Loucy (cell line): ENCODE results near the gene ZCCHC24.

Source experiments
- H2AFZ ChIP-seq: fragments of 200-600 bp; sonication (generic); 2 replicates; pipeline ENCODE4 v1.6.0; 2016; ENCODE audit warnings: antibody characterized with exemption, mild to moderate bottlenecking, low read length, moderate library complexity
- H3F3A ChIP-seq: fragments of 200-600 bp; 2 replicates; pipeline ENCODE4 v1.6.0; 2016; ENCODE audit warnings: antibody characterized with exemption, low read depth, mild to moderate bottlenecking
- H3K27me3 ChIP-seq: fragments of 200-600 bp; sonication (generic); 2 replicates; pipeline ENCODE4 v1.6.1; 2014; ENCODE audit warnings: low read length, mild to moderate bottlenecking; ENCODE audit not compliant: insufficient read depth, poor library complexity, severe bottlenecking
- H3K36me3 ChIP-seq: fragments of 200-600 bp; sonication (generic); 2 replicates; pipeline ENCODE4 v1.6.1; 2016; ENCODE audit warnings: low read length; ENCODE audit not compliant: insufficient read depth
- H3K4me1 ChIP-seq: fragments of 200-600 bp; sonication (generic); 2 replicates; pipeline ENCODE4 v1.5.1; 2014; ENCODE audit warnings: low read length, mild to moderate bottlenecking; ENCODE audit not compliant: insufficient read depth, poor library complexity, severe bottlenecking
- H3K4me2 ChIP-seq: fragments of 200-600 bp; sonication (generic); 2 replicates; pipeline ENCODE4 v1.6.0; 2014; ENCODE audit warnings: antibody characterized with exemption, low read length, low read depth, mild to moderate bottlenecking; ENCODE audit not compliant: poor library complexity, severe bottlenecking
- H3K4me3 ChIP-seq: fragments of 200-600 bp; sonication (generic); 2 replicates; pipeline ENCODE4 v1.5.1; 2014; ENCODE audit warnings: low read length, mild to moderate bottlenecking, mixed read lengths; ENCODE audit not compliant: poor library complexity, severe bottlenecking
- H3K79me2 ChIP-seq: fragments of 200-600 bp; sonication (generic); 2 replicates; pipeline ENCODE4 v1.6.1; 2014; ENCODE audit warnings: low read length; ENCODE audit not compliant: insufficient read depth
- H3K9ac ChIP-seq: fragments of 200-600 bp; sonication (generic); 2 replicates; pipeline ENCODE4 v1.6.0; 2014; ENCODE audit warnings: mild to moderate bottlenecking, low read depth, low read length, moderate library complexity; ENCODE audit not compliant: poor library complexity, severe bottlenecking
- H3K9me2 ChIP-seq: fragments of 200-600 bp; sonication (generic); replicated peaks from 2 replicates; pipeline ENCODE4 v1.6.1; 2016; ENCODE audit warnings: low read depth, low read length, mixed read lengths
- H3K9me3 ChIP-seq: fragments of 200-600 bp; sonication (generic); 2 replicates; pipeline ENCODE4 v1.6.1; 2014; ENCODE audit warnings: mild to moderate bottlenecking, antibody characterized with exemption, low read length, low read depth; ENCODE audit not compliant: insufficient read depth
- H4K20me1 ChIP-seq: fragments of 200-600 bp; sonication (generic); 2 replicates; pipeline ENCODE4 v1.6.0; 2014; ENCODE audit warnings: antibody characterized with exemption, low read length, mild to moderate bottlenecking; ENCODE audit not compliant: insufficient read depth, poor library complexity, severe bottlenecking
- EZH2phosphoT487 ChIP-seq: fragments of 200-600 bp; IDR thresholded peaks from 2 replicates; pipeline ENCODE4 v1.6.1; 2018; ENCODE audit warnings: antibody characterized with exemption, mild to moderate bottlenecking, moderate library complexity, borderline replicate concordance
- TF ChIP-seq, protein P1 (sequence below): fragments of 200-600 bp; sonication (generic); conservative IDR thresholded peaks from 2 replicates; pipeline ENCODE4 v1.5.1; 2014; ENCODE audit warnings: mild to moderate bottlenecking, antibody characterized with exemption, low read length

The ZCCHC24 gene

DNA sequence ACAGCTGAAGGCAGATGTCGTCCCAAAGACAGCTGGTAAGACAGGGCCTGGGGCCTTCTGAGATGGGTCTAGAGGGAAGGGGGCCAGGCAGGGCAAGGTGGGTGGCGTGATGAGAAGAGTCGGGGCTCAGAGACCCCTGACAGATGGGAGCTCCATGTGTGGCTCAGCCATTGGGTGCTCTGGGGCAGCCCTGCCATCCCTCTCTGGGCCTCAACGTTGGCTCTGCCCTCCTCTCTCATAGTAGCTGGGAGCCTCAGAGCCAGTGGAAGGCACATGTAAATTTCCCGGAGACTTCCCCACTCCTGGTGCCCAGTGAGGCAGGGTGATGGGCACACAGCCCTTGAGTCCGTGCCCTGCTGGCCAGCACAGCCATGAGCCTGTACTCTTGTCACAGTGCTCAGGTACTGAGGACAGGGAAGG lies 96.3 kb downstream of the ZCCHC24 start:
- H3K36me3 ChIP-seq = peaks cover 47% of the 10 kb centered on the region
- H3K4me1 ChIP-seq = peaks cover 54% of the 10 kb centered on the region
- H4K20me1 ChIP-seq = peaks cover 64% of the 10 kb centered on the region

DNA sequence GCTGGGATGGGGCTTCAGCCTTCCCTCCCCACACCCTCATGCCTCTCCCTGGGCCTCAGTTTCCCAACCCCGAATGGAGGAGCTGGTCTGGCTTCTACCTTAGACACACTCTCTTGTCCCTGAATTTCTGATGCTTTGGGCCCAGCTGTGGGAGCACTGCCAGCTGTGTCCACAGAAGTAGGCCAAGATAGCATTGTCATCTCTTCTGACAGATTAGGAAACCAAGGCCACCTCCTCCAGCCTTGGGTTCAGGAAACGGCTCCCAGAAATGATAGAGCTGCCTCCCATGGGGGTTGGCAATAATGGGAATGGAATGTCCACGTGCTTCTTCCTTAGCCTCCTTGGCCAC lies 96.8 kb downstream of the ZCCHC24 start:
- Histone ChIP-seq H3K4me1 (peaks cover 54% of the 10 kb centered on the region), H3K36me3 (peaks cover 42% of the 10 kb centered on the region), H3K27me3 (peaks cover 4% of the 10 kb centered on the region), H3K79me2 (peaks cover 72% of the 10 kb centered on the region), H3K9me3 (no peaks in the 10 kb centered on the region), H3F3A (no peaks in the 10 kb centered on the region), H3K9ac (peak overlapping the region; percentile 99), H3K4me2 (peak overlapping the region; percentile 98), H3K9me2 (no peaks in the 10 kb centered on the region), H3K4me3 (peak overlapping the region; percentile 92), H4K20me1 (peaks cover 59% of the 10 kb centered on the region), H2AFZ (no peak overlapping the region)
- TF ChIP-seq EZH2phosphoT487 = no peak
- TF ChIP-seq, protein P1, sequence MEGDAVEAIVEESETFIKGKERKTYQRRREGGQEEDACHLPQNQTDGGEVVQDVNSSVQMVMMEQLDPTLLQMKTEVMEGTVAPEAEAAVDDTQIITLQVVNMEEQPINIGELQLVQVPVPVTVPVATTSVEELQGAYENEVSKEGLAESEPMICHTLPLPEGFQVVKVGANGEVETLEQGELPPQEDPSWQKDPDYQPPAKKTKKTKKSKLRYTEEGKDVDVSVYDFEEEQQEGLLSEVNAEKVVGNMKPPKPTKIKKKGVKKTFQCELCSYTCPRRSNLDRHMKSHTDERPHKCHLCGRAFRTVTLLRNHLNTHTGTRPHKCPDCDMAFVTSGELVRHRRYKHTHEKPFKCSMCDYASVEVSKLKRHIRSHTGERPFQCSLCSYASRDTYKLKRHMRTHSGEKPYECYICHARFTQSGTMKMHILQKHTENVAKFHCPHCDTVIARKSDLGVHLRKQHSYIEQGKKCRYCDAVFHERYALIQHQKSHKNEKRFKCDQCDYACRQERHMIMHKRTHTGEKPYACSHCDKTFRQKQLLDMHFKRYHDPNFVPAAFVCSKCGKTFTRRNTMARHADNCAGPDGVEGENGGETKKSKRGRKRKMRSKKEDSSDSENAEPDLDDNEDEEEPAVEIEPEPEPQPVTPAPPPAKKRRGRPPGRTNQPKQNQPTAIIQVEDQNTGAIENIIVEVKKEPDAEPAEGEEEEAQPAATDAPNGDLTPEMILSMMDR = no peak

More for the DNA sequence above, 96.3 kb downstream of the ZCCHC24 start:
- peak overlapping the region; percentile 98 for H3K4me2 ChIP-seq
- H3K9me3 ChIP-seq = no peaks in the 10 kb centered on the region
- peak overlapping the region; percentile 92 for H3K4me3 ChIP-seq
- peaks cover 77% of the 10 kb centered on the region for H3K79me2 ChIP-seq
- peak overlapping the region; percentile 99 for H3K9ac ChIP-seq
- peaks cover 4% of the 10 kb centered on the region for H3K27me3 ChIP-seq
- no peak for TF ChIP-seq EZH2phosphoT487
- TF ChIP-seq, protein P1 = no peak
- H3F3A ChIP-seq = no peaks in the 10 kb centered on the region
- no peaks in the 10 kb centered on the region for H3K9me2 ChIP-seq
- H2AFZ ChIP-seq = no peak overlapping the region

DNA sequence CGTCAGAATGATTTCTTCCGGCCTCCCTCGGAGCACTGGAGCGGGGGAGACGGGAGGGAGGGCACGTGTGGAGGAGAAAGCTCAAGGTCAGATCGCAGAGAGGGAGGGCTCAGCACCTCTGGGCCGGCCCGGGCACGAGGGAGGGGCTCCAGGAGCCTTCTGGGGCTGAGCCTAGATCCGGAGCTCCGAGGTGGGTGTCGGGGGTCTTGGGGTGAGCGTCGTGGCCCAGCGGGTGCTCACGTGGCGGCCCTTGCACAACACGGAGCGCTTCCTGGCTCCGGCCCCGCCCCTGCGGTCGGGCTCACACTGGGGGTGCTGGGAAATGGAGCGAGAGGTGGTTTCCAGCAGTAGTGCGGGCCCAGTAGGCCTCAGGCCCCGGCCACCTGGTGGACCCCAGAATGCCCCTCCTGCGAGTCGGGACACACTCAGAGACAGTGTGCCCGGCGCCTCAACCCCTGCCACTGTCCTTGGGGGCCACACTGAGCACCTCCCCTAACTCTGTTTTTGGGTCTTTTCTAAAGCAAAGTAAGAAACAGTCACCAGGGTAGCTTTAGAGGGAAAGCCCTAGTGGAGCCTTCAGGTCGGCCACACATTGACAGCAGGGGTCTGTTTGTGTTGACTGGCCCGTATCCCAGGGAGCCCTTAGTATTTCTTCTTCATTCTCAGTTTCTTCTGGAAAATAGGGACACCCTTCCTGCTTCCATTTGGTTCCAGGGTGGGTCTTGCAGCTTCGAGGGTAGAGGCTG lies 97.4 kb downstream of the ZCCHC24 start:
- H3K9me2 ChIP-seq = no peaks in the 10 kb centered on the region
- peaks cover 67% of the 10 kb centered on the region for H3K79me2 ChIP-seq
- peak overlapping the region; percentile 99 for H3K9ac ChIP-seq
- no peaks in the 10 kb centered on the region for H3F3A ChIP-seq
- peaks cover 54% of the 10 kb centered on the region for H4K20me1 ChIP-seq
- peaks cover 37% of the 10 kb centered on the region for H3K36me3 ChIP-seq
- TF ChIP-seq, protein P1 = no peak
- TF ChIP-seq EZH2phosphoT487 = no peak
- peak overlapping the region; percentile 98 for H3K4me2 ChIP-seq
- peaks cover 4% of the 10 kb centered on the region for H3K27me3 ChIP-seq
- H2AFZ ChIP-seq = no peak overlapping the region
- no peaks in the 10 kb centered on the region for H3K9me3 ChIP-seq
- H3K4me3 ChIP-seq = peak overlapping the region; percentile 92
- peaks cover 54% of the 10 kb centered on the region for H3K4me1 ChIP-seq
